Gastrocnemius medialis (tissue), 4 donors: Measurements from ENCODE around the gene NTM. TPM values are rescaled to one million over a fixed set of nuclear protein-coding genes. Genes with fewer than 3 reads are reported as not detected.

ENCODE experiments used
- ATAC-seq, 2 donors: fragments of 150-250 bp; one replicate each; pipeline ENCODE4 v1.9.1; 2016
- DNase-seq, 2 donors: peaks; one replicate each; pipeline ENCODE4 v3.0.0-alpha.2; 2019
- H3K27ac ChIP-seq, 4 donors: fragments of 200-600 bp; sonication (generic); 1 replicate in 1 of 4; 2 replicates in 3 of 4; pipeline ENCODE4 v1.5.1; 2016 to 2018; ENCODE audit warnings: mild to moderate bottlenecking in 2 of 4, moderate library complexity in 1 of 4
- H3K27me3 ChIP-seq, 3 donors: fragments of 200-600 bp; sonication (generic) in 2 of 3; 1 replicate in 1 of 3; 2 replicates in 2 of 3; pipeline versions ENCODE4 v1.5.1 to v1.6.0; 2016 to 2019; ENCODE audit warnings: mild to moderate bottlenecking in 1 of 3, moderate library complexity in 1 of 3
- H3K36me3 ChIP-seq, 2 donors: fragments of 200-600 bp; sonication (generic) in 1 of 2; one replicate each; pipeline ENCODE4 v1.5.1; 2017 to 2018
- H3K4me1 ChIP-seq, 2 donors: fragments of 200-600 bp; sonication (generic) in 1 of 2; one replicate each; pipeline ENCODE4 v1.5.1; 2016 to 2017; ENCODE audit warnings: mild to moderate bottlenecking in 2 of 2
- H3K4me3 ChIP-seq, 4 donors: fragments of 200-600 bp; sonication (generic) in 3 of 4; 1 replicate in 1 of 4; 2 replicates in 3 of 4; pipeline ENCODE4 v1.5.1; 2016 to 2019; ENCODE audit warnings: mild to moderate bottlenecking in 2 of 4
- H3K9me3 ChIP-seq, 3 donors: fragments of 200-600 bp; sonication (generic) in 2 of 3; 1 replicate in 1 of 3; 2 replicates in 2 of 3; pipeline ENCODE4 v1.5.1; 2016 to 2019
- POLR2A ChIP-seq, 2 donors: fragments of 450-650 bp; IDR thresholded peaks; one replicate each; pipeline ENCODE4 v1.6.1; 2017; ENCODE audit warnings: antibody characterized with exemption in 2 of 2, mild to moderate bottlenecking in 2 of 2, moderate library complexity in 2 of 2
- in situ Hi-C, 4 donors: fragments of 200-750 bp; cut with MboI; loops; one replicate each; pipeline versions ENCODE4 v1.15.0 to v1.8.0; 2017; ENCODE audit warnings: low sequenced_read_pairs in 4 of 4
- intact Hi-C: fragments of 100-400 bp; cut with DNase I; formaldehyde crosslinking; loops from one replicate; pipeline ENCODE4 v1.15.1; 2023; ENCODE audit warnings: low total_unique reads
- total RNA-seq, 4 donors: library from RNA; depleted of rRNA; stranded (reverse); fragments of >200 nt; gene quantifications; one replicate each; pipeline versions ENCODE4 v1.1.0 to v1.2.3, GENCODE V29; 2016
- TF ChIP-seq, protein P1 (sequence below), 5 experiments: fragments of 450-650 bp in 3 of 5; fragments of 200-600 bp in 2 of 5; sonication (generic) in 2 of 5; IDR thresholded peaks in 4 of 5; conservative IDR thresholded peaks in 1 of 5; 1 replicate in 4 of 5; 2 replicates in 1 of 5; pipeline ENCODE4 v1.5.1; 2016 to 2019; ENCODE audit warnings: antibody characterized with exemption in 5 of 5, mild to moderate bottlenecking in 3 of 5, moderate library complexity in 3 of 5

The NTM gene
- total RNA-seq, 4 donors from 2014 or later, result 0.69 TPM; not detected in 3

DNA sequence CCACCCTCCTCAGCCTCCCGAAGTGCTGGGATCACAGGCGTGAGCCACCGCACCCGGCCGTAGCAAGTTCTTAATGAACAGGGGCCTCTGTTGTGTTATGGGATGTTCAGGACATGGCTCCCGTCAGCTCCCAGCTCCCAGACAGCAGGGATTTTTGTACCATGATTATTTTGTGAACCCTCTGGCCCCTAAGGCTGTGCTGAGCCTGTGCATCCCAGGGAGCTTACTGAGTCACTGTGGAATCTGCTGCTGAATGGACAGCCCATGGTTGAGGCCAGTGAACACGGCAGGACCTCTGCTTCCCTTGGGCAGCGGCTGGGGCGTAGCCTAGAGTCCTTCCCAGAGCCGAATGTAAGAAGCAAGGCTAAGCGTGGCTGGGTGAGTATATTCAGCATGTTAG is 245.2 kb downstream of the NTM start:
- TF ChIP-seq, protein P1, sequence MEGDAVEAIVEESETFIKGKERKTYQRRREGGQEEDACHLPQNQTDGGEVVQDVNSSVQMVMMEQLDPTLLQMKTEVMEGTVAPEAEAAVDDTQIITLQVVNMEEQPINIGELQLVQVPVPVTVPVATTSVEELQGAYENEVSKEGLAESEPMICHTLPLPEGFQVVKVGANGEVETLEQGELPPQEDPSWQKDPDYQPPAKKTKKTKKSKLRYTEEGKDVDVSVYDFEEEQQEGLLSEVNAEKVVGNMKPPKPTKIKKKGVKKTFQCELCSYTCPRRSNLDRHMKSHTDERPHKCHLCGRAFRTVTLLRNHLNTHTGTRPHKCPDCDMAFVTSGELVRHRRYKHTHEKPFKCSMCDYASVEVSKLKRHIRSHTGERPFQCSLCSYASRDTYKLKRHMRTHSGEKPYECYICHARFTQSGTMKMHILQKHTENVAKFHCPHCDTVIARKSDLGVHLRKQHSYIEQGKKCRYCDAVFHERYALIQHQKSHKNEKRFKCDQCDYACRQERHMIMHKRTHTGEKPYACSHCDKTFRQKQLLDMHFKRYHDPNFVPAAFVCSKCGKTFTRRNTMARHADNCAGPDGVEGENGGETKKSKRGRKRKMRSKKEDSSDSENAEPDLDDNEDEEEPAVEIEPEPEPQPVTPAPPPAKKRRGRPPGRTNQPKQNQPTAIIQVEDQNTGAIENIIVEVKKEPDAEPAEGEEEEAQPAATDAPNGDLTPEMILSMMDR (IDR thresholded peaks at IDR 0.05 in 4 of 5, conservative IDR thresholded peaks at IDR 0.05 in 1 of 5), result no peak
- TF ChIP-seq POLR2A (IDR thresholded peaks at IDR 0.05), result no peak
- Histone ChIP-seq H3K27ac (no peak overlapping the region), H3K4me3 (no peak overlapping the region), H3K9me3 (no peaks in the 10 kb centered on the region), H3K36me3 (no peaks in the 10 kb centered on the region), H3K4me1 (no peaks in the 10 kb centered on the region), H3K27me3 (no peaks in the 10 kb centered on the region)
- intact Hi-C loops (no loop called here), in situ Hi-C loops (no loop called here)
- ATAC-seq (no peak), DNase-seq (no peak)

DNA sequence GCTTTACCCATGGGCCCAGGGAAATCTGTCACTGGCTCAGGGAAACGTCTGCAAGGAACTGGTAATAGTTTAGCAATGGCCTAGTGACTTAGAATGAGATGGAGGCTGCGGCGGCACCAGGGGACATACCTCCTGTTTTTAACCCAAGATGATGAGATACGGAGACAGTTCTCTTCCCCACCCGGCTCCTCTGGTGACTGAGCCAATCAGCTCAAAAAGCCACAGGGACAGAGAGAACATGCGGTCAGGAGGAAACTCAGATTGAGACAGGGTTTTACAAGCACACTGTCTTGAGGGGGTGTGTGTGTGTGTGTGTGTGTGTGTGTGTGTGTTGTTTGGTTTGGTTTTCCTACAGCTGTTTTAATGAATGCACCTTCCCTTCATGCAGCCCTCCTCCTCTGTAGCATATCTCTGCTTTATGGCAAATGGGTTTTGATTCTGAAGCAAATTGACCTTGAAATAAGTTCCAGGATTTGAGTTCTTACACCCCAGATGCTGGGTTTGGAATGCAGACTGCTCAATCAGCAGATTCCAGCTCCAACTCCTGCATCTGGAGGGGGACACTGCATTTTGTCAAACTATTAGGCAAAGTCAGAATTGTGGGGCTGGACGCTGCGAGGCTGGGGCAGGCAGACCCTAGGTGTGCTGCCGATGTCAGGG is 246.2 kb downstream of the NTM start:
- no peaks in the 10 kb centered on the region for H3K36me3 ChIP-seq
- no peak for DNase-seq
- no peak for ATAC-seq
- no peaks in the 10 kb centered on the region for H3K4me1 ChIP-seq
- no peak overlapping the region for H3K4me3 ChIP-seq
- H3K27ac ChIP-seq, result no peak overlapping the region
- H3K27me3 ChIP-seq, result no peaks in the 10 kb centered on the region
- in situ Hi-C loops, result no loop called here
- H3K9me3 ChIP-seq, result no peaks in the 10 kb centered on the region
- TF ChIP-seq, protein P1 (IDR thresholded peaks at IDR 0.05 in 4 of 5, conservative IDR thresholded peaks at IDR 0.05 in 1 of 5), result no peak
- no peak for TF ChIP-seq POLR2A (IDR thresholded peaks at IDR 0.05)
- intact Hi-C loops, result no loop called here

DNA sequence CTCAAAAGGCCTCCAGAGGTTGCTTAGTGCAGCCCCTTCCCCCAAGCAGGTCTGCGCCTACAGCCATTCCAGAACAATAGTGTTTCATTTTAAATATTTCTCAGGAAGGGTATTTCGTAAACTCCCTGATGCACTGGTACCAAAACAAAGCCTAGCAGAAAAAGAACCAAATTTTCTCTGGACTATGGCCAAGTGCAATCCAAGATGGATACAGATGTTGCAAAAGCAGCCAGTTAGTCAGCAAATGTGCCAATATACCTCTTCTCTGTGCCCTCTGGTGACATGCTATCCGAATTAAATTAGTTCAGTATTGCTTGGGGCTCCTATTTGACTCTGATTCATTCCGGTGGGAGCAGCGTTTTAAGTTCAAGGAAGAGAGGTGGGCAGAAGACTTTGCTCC is 247.8 kb downstream of the NTM start:
- intact Hi-C loops, result no loop called here
- ATAC-seq (no peak), DNase-seq (no peak)
- in situ Hi-C loops, result no loop called here
- Histone ChIP-seq H3K27ac (no peak overlapping the region), H3K4me1 (no peaks in the 10 kb centered on the region), H3K27me3 (no peaks in the 10 kb centered on the region), H3K4me3 (no peak overlapping the region), H3K36me3 (no peaks in the 10 kb centered on the region), H3K9me3 (no peaks in the 10 kb centered on the region)
- TF ChIP-seq, protein P1 (IDR thresholded peaks at IDR 0.05 in 4 of 5, conservative IDR thresholded peaks at IDR 0.05 in 1 of 5), result no peak
- TF ChIP-seq POLR2A (IDR thresholded peaks at IDR 0.05), result no peak

DNA sequence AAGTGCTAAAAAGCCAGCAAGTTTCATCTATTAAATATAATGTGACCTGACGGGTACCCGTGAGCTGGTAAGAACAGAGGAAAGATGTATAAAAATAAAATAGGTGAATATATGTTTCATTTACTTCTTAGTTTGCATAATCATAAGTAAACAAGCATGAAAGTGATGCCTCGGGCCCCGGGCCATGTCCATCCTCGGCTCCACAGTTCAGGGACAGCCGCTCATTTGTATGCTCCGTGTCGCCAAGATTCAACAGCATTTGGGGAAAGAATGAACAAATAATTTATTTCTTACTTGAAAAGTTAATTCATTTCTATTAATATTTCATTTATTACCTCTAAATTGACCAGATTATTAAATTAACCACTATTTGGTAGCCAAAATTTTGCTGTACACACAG is 251.8 kb downstream of the NTM start:
- ATAC-seq, result no peak
- DNase-seq, result no peak
- H3K27me3 ChIP-seq, result no peaks in the 10 kb centered on the region
- H3K27ac ChIP-seq, result no peak overlapping the region
- no peaks in the 10 kb centered on the region for H3K4me1 ChIP-seq
- H3K36me3 ChIP-seq, result no peaks in the 10 kb centered on the region
- TF ChIP-seq, protein P1 (IDR thresholded peaks at IDR 0.05 in 4 of 5, conservative IDR thresholded peaks at IDR 0.05 in 1 of 5), result no peak
- no peak for TF ChIP-seq POLR2A (IDR thresholded peaks at IDR 0.05)
- no peak overlapping the region for H3K4me3 ChIP-seq
- H3K9me3 ChIP-seq, result no peaks in the 10 kb centered on the region
- intact Hi-C loops, result no loop called here
- in situ Hi-C loops, result no loop called here

DNA sequence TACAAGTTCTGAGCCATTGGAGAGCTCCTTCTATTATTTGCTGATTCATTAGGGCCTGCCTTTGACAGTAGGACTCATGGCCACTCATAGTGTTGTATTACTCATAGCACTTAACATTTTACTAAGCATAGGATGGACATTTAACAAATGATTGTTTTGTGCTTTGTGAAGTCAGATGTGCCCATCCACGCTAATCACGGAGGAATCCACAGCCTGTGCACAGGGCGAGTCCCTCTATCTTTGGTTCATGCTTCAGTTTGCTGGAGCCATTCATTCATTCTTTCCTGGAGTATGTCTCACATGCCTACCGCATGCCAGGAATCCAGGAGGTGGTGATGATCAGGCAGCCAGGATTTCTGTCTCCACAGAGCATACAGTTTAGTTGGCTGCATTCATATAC is 254.1 kb downstream of the NTM start:
- intact Hi-C loops (no loop called here), in situ Hi-C loops (no loop called here)
- DNase-seq (no peak), ATAC-seq (no peak)
- Histone ChIP-seq H3K27ac (no peak overlapping the region), H3K36me3 (no peaks in the 10 kb centered on the region), H3K27me3 (no peaks in the 10 kb centered on the region), H3K9me3 (no peaks in the 10 kb centered on the region), H3K4me1 (no peaks in the 10 kb centered on the region), H3K4me3 (no peak overlapping the region)
- TF ChIP-seq POLR2A (IDR thresholded peaks at IDR 0.05), result no peak
- TF ChIP-seq, protein P1 (IDR thresholded peaks at IDR 0.05 in 4 of 5, conservative IDR thresholded peaks at IDR 0.05 in 1 of 5), result no peak
